Measurements from ENCODE around the gene IREB2.

- TF ChIP-seq YY1 (IDR thresholded peaks at IDR 0.05; ENCODE audit: insufficient read depth, insufficient read length), result no peak
- no peak for TF ChIP-seq ZNF274 (IDR thresholded peaks at IDR 0.05; ENCODE audit: low read depth, low read length)
- no peak for TF ChIP-seq SUZ12 (IDR thresholded peaks at IDR 0.05; ENCODE audit: extremely low read depth, insufficient read depth, insufficient read length)
These were observed 2.7 kb downstream of the IREB2 start for GRCh38 chr15:78440375-78441373.

All from NT2/D1 (cell line).